SK-N-MC (cell line): ENCODE results near the gene PCDHGB2.
"Not testable (repeated sequence)": the region's sequence is repeated elsewhere in the genome, so short reads cannot be mapped to it uniquely, and the experiment has no call there.

Experiments
- DNase-seq: peaks from one replicate; pipeline ENCODE4 v3.0.0-alpha.2; 2011; ENCODE audit warnings: low read depth, low spot score
- H3K27ac ChIP-seq: fragments of 200-600 bp; sonication (generic); 2 replicates; pipeline ENCODE4 v1.5.1; 2016; ENCODE audit warnings: mixed run types
- H3K36me3 ChIP-seq: fragments of 200-600 bp; sonication (generic); 2 replicates; pipeline ENCODE4 v1.6.1; 2017; ENCODE audit warnings: antibody characterized with exemption, low read length, mixed read lengths; ENCODE audit not compliant: insufficient read depth
- H3K4me3 ChIP-seq: fragments of 200-600 bp; sonication (generic); 2 replicates; pipeline ENCODE4 v1.5.1; 2016
- H3K9ac ChIP-seq: fragments of 200-600 bp; sonication (generic); 2 replicates; pipeline ENCODE4 v1.8.0; 2017; ENCODE audit warnings: mixed run types, mixed read lengths; ENCODE audit not compliant: insufficient read length
- H3K9me3 ChIP-seq: fragments of 200-600 bp; sonication (generic); 2 replicates; pipeline ENCODE4 v1.6.1; 2017; ENCODE audit warnings: low read depth, mild to moderate bottlenecking, antibody characterized with exemption, low read length, moderate library complexity, mixed read lengths
- EZH2 ChIP-seq: fragments of 200-600 bp; sonication (generic); IDR thresholded peaks from one replicate; pipeline ENCODE4 v1.6.1; 2017; ENCODE audit warnings: antibody characterized with exemption
- FOXP2 ChIP-seq: optimal IDR thresholded peaks from 2 replicates; pipeline ENCODE3; 2011; ENCODE audit warnings: mild to moderate bottlenecking, moderate library complexity; ENCODE audit not compliant: insufficient read depth; ENCODE audit errors: extremely low read length, control extremely low read depth
- POLR2AphosphoS5 ChIP-seq: IDR thresholded peaks from 2 replicates; pipeline ENCODE4 v1.6.1; 2012; ENCODE audit warnings: mild to moderate bottlenecking, low read depth, low read length, borderline replicate concordance

Gene PCDHGB2

DNA sequence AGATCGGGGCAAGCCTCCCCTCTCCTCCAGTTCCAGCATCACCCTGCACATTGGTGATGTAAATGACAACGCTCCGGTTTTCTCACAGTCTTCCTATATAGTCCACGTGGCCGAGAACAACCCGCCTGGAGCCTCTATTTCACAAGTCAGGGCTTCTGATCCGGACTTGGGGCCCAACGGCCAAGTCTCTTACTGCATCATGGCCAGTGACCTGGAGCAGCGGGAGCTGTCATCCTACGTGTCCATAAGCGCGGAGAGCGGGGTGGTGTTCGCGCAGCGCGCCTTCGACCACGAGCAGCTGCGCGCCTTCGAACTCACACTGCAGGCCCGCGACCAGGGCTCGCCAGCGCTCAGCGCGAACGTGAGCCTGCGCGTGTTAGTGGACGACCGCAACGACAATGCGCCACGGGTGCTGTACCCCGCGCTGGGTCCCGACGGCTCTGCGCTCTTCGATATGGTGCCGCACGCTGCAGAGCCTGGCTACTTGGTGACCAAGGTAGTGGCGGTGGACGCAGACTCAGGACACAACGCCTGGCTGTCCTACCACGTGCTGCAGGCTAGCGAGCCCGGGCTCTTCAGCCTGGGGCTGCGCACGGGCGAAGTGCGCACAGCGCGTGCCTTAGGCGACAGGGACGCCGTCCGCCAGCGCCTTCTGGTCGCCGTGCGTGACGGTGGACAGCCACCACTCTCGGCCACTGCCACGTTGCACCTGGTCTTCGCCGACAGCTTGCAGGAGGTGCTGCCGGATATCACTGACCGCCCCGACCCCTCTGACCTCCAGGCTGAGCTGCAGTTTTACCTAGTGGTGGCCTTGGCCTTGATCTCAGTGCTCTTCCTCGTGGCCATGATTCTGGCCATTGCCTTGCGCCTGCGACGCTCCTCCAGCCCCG, 29.6 kb downstream of the PCDHGB2 start:
- Histone ChIP-seq H3K9me3 (no peaks in the 10 kb centered on the region), H3K9ac (no peak overlapping the region), H3K4me3 (no peak overlapping the region), H3K27ac (no peak overlapping the region), H3K36me3 (no peaks in the 10 kb centered on the region)
- no peak for TF ChIP-seq POLR2AphosphoS5
- TF ChIP-seq FOXP2: no peak
- no peak for TF ChIP-seq EZH2
- DNase-seq: no peak

- TF ChIP-seq POLR2AphosphoS5 (no peak), FOXP2 (no peak), EZH2 (no peak)
- DNase-seq: no peak
Observed at GRCh38 chr5:141392429-141393198, 32.8 kb downstream of the PCDHGB2 start, which contains the start of gene PCDHGA8. Gene PCDHGA8 (plus strand): TSS chr5:141392633. CDS start chr5:141392814, 181 bp downstream.

DNA sequence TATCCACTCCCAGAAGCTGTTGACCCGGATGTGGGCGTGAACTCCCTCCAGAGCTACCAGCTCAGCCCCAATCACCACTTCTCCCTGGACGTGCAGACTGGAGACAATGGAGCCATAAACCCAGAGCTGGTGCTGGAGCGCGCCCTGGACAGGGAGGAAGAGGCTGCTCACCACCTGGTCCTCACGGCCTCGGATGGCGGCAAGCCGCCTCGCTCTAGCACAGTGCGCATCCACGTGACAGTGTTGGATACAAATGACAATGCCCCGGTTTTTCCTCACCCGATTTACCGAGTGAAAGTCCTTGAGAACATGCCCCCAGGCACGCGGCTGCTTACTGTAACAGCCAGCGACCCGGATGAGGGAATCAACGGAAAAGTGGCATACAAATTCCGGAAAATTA, 33.5 kb downstream of the PCDHGB2 start:
- no peak for TF ChIP-seq EZH2
- no peak for TF ChIP-seq FOXP2
- TF ChIP-seq POLR2AphosphoS5: no peak
- Histone ChIP-seq H3K36me3 (no peaks in the 10 kb centered on the region), H3K9ac (no peak overlapping the region), H3K9me3 (no peaks in the 10 kb centered on the region), H3K4me3 (no peak overlapping the region), H3K27ac (no peak overlapping the region)
- no peak for DNase-seq

More at GRCh38 chr5:141392429-141393198, 32.8 kb downstream of the PCDHGB2 start, which contains the start of gene PCDHGA8:
- Histone ChIP-seq H3K36me3 (no peaks in the 10 kb centered on the region), H3K9me3 (no peaks in the 10 kb centered on the region), H3K4me3 (no peak within 1 kb of the TSS), H3K9ac (no peak within 1 kb of the TSS), H3K27ac (no peak within 1 kb of the TSS)

GRCh38 chr5:141394401-141395187, 34.8 kb downstream of the PCDHGB2 start:
- not testable (repeated sequence) for H3K9ac ChIP-seq, H3K27ac ChIP-seq, H3K9me3 ChIP-seq, DNase-seq, H3K36me3 ChIP-seq, H3K4me3 ChIP-seq

- not testable (repeated sequence) for H3K4me3 ChIP-seq, H3K9ac ChIP-seq, DNase-seq, H3K36me3 ChIP-seq, H3K9me3 ChIP-seq, H3K27ac ChIP-seq
Observed at GRCh38 chr5:141397756-141398551, 38.2 kb downstream of the PCDHGB2 start, which contains the start of gene PCDHGB5. Gene PCDHGB5 (plus strand): TSS chr5:141397947. CDS start chr5:141398128, 181 bp downstream.

DNA sequence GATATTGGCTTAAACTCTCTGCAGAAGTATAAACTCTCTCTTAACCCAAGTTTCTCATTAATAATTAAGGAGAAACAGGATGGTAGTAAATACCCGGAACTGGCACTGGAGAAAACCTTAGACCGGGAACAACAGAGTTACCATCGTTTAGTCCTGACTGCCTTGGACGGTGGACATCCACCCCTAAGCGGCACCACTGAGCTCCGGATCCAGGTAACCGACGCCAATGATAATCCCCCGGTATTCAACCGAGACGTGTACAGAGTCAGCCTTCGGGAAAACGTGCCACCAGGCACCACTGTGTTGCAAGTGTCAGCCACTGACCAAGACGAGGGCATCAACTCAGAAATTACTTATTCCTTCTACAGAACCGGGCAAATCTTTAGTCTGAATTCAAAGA, 38.8 kb downstream of the PCDHGB2 start:
- TF ChIP-seq EZH2 (no peak), FOXP2 (no peak), POLR2AphosphoS5 (no peak)
- no peak for DNase-seq
- Histone ChIP-seq H3K4me3 (no peak overlapping the region), H3K9me3 (no peaks in the 10 kb centered on the region), H3K36me3 (no peaks in the 10 kb centered on the region), H3K9ac (no peak overlapping the region), H3K27ac (no peak overlapping the region)

DNA sequence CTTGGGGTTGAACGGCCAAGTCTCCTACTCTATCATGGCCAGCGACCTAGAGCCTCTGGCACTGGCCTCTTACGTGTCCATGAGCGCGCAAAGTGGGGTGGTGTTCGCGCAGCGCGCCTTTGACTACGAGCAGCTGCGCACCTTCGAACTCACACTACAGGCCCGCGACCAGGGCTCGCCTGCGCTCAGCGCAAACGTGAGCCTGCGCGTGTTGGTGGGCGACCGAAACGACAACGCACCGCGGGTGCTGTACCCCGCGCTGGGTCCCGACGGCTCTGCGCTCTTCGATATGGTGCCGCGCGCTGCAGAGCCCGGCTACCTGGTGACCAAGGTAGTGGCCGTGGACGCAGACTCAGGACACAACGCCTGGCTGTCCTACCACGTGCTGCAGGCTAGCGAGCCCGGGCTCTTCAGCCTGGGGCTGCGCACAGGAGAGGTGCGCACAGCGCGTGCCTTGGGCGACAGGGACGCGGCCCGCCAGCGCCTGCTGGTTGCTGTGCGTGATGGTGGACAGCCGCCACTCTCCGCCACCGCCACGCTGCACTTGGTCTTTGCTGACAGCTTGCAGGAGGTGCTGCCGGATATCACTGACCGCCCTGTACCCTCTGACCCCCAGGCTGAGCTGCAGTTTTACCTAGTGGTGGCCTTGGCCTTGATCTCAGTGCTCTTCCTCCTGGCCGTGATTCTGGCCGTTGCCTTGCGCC, 39.9 kb downstream of the PCDHGB2 start:
- Histone ChIP-seq H3K9ac (no peak overlapping the region), H3K27ac (no peak overlapping the region), H3K36me3 (no peaks in the 10 kb centered on the region), H3K9me3 (no peaks in the 10 kb centered on the region), H3K4me3 (no peak overlapping the region)
- DNase-seq: no peak
- TF ChIP-seq EZH2 (no peak), POLR2AphosphoS5 (no peak), FOXP2 (no peak)
